Omental fat pad (tissue), 4 donors: ENCODE data around the gene KCNH5. TPM values are rescaled to one million over a fixed set of nuclear protein-coding genes. Genes with fewer than 3 reads are reported as not detected.

Source experiments
- ATAC-seq: fragments of 150-250 bp; one replicate; pipeline ENCODE4 v1.9.1; 2016; ENCODE audit warnings: mild to moderate bottlenecking, moderate library complexity; ENCODE audit not compliant: low FRiP score
- DNase-seq: peaks from one replicate; pipeline ENCODE4 v3.0.0-alpha.2; 2019; ENCODE audit warnings: low spot score
- CTCF ChIP-seq, 3 donors: fragments of 450-650 bp; IDR thresholded peaks; one replicate each; pipeline ENCODE4 v1.5.1; 2016 to 2017; ENCODE audit warnings: antibody characterized with exemption in 3 of 3, mild to moderate bottlenecking in 3 of 3, moderate library complexity in 2 of 3
- total RNA-seq, 4 donors: library from RNA; depleted of rRNA; stranded (reverse); fragments of >200 nt; gene quantifications; one replicate each; pipeline ENCODE4 v1.1.0, GENCODE V29; 2016

The KCNH5 gene
- total RNA-seq, 4 donors from 2014 or later: 1.1 to 6.2 (median 1.1) TPM; not detected in 1

- no peak for ATAC-seq
- TF ChIP-seq CTCF (IDR thresholded peaks at IDR 0.05): no peak
- DNase-seq: no peak
These were observed 363.1 kb downstream of the KCNH5 start for GRCh38 chr14:62682208-62682607.

- no peak for TF ChIP-seq CTCF (IDR thresholded peaks at IDR 0.05)
- peak; percentile 41 for ATAC-seq
- no peak for DNase-seq
These were observed 370.6 kb downstream of the KCNH5 start for GRCh38 chr14:62674563-62675237.

GRCh38 chr14:62673014-62673755, 372.1 kb downstream of the KCNH5 start:
- DNase-seq (no peak), ATAC-seq (no peak)
- TF ChIP-seq CTCF (IDR thresholded peaks at IDR 0.05): no peak

GRCh38 chr14:62670526-62670925, 374.7 kb downstream of the KCNH5 start:
- TF ChIP-seq CTCF (IDR thresholded peaks at IDR 0.05): no peak
- DNase-seq: no peak
- no peak for ATAC-seq

GRCh38 chr14:62667421-62667914, 377.8 kb downstream of the KCNH5 start:
- TF ChIP-seq CTCF (IDR thresholded peaks at IDR 0.05): no peak
- no peak for ATAC-seq
- DNase-seq: no peak

GRCh38 chr14:62665286-62665685, 380.0 kb downstream of the KCNH5 start:
- no peak for ATAC-seq
- DNase-seq: no peak
- no peak for TF ChIP-seq CTCF (IDR thresholded peaks at IDR 0.05)

GRCh38 chr14:62663456-62663821, 381.8 kb downstream of the KCNH5 start:
- ATAC-seq (no peak), DNase-seq (no peak)
- no peak for TF ChIP-seq CTCF (IDR thresholded peaks at IDR 0.05)
